GM12878 (cell line): ENCODE data around the gene SGCD.

Source experiments
- EGR1 ChIP-seq, 2 experiments: IDR thresholded peaks; 1 replicate in 1 of 2; 2 replicates in 1 of 2; pipeline ENCODE4 v1.6.1; 2011 to 2012; ENCODE audit warnings: low read depth in 2 of 2, low read length in 2 of 2, borderline replicate concordance in 1 of 2, mild to moderate bottlenecking in 1 of 2, moderate library complexity in 1 of 2
- EP300 ChIP-seq, 2 experiments: fragments of 150-350 bp in 1 of 2; IDR thresholded peaks; 2 replicates each; pipeline ENCODE4 v1.6.1; 2011 to 2012; ENCODE audit warnings: low read depth in 2 of 2, low read length in 2 of 2, borderline replicate concordance in 1 of 2, improper control_type of control experiment in 1 of 2, inconsistent platforms in 1 of 2; ENCODE audit not compliant: control insufficient read depth in 1 of 2
- POLR2A ChIP-seq: IDR thresholded peaks from 2 replicates; pipeline ENCODE4 v1.6.1; 2011; ENCODE audit warnings: low read depth, mild to moderate bottlenecking, low read length
- POLR2AphosphoS2 ChIP-seq: IDR thresholded peaks from 2 replicates; pipeline ENCODE4 v1.6.1; 2011; ENCODE audit warnings: low read depth, mild to moderate bottlenecking, low read length, improper control_type of control experiment, moderate library complexity
- RFX5 ChIP-seq: IDR thresholded peaks from 2 replicates; pipeline ENCODE4 v1.6.1; 2011; ENCODE audit warnings: low read depth, low read length, improper control_type of control experiment
- ZNF274 ChIP-seq: IDR thresholded peaks from one replicate; pipeline ENCODE4 v1.8.0; 2011; ENCODE audit not compliant: insufficient read length, insufficient read depth
- TF ChIP-seq, protein P1 (sequence below): IDR thresholded peaks from 2 replicates; pipeline ENCODE4 v1.6.1; 2012; ENCODE audit warnings: low read depth, low read length, improper control_type of control experiment
- TF ChIP-seq, protein P2 (sequence below): IDR thresholded peaks from 2 replicates; pipeline ENCODE4 v1.6.1; 2012; ENCODE audit warnings: mild to moderate bottlenecking, low read depth, low read length
- TF ChIP-seq, protein P3 (sequence below): IDR thresholded peaks from 2 replicates; pipeline ENCODE4 v1.6.1; 2012; ENCODE audit warnings: low read depth, low read length, improper control_type of control experiment

DNA sequence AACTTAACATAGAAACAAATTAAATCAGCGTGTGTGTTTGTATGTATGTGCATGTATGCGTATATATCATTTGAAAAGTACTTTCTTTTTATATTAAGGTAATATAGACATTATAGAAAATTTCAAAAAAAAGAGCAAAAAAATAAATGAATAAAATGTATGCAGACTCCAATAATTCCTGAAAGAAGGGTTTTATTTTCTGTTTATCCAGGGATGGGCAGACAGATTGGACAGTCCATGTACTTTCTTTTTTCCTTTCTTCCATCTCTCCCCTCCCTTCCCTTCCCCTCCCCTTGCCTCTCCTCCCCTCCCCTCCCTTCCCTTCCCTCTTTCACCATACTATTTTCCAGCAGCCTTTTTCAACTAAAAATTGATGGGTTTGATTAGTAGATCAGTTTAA, 123.8 kb downstream of the SGCD start:
- TF ChIP-seq POLR2AphosphoS2 (no peak), POLR2A (no peak), ZNF274 (no peak), EP300 (IDR thresholded peaks at IDR 0.05; ENCODE audit: borderline replicate concordance in 1 of 2, control insufficient read depth in 1 of 2, low read depth in 2 of 2, low read length in 2 of 2) (no peak), RFX5 (no peak), EGR1 (IDR thresholded peaks at IDR 0.05; ENCODE audit: borderline replicate concordance in 1 of 2, low read depth in 2 of 2, low read length in 2 of 2) (no peak)
- TF ChIP-seq, protein P1, sequence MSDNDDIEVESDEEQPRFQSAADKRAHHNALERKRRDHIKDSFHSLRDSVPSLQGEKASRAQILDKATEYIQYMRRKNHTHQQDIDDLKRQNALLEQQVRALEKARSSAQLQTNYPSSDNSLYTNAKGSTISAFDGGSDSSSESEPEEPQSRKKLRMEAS: no peak
- TF ChIP-seq, protein P2, sequence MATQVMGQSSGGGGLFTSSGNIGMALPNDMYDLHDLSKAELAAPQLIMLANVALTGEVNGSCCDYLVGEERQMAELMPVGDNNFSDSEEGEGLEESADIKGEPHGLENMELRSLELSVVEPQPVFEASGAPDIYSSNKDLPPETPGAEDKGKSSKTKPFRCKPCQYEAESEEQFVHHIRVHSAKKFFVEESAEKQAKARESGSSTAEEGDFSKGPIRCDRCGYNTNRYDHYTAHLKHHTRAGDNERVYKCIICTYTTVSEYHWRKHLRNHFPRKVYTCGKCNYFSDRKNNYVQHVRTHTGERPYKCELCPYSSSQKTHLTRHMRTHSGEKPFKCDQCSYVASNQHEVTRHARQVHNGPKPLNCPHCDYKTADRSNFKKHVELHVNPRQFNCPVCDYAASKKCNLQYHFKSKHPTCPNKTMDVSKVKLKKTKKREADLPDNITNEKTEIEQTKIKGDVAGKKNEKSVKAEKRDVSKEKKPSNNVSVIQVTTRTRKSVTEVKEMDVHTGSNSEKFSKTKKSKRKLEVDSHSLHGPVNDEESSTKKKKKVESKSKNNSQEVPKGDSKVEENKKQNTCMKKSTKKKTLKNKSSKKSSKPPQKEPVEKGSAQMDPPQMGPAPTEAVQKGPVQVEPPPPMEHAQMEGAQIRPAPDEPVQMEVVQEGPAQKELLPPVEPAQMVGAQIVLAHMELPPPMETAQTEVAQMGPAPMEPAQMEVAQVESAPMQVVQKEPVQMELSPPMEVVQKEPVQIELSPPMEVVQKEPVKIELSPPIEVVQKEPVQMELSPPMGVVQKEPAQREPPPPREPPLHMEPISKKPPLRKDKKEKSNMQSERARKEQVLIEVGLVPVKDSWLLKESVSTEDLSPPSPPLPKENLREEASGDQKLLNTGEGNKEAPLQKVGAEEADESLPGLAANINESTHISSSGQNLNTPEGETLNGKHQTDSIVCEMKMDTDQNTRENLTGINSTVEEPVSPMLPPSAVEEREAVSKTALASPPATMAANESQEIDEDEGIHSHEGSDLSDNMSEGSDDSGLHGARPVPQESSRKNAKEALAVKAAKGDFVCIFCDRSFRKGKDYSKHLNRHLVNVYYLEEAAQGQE: no peak
- TF ChIP-seq, protein P3, sequence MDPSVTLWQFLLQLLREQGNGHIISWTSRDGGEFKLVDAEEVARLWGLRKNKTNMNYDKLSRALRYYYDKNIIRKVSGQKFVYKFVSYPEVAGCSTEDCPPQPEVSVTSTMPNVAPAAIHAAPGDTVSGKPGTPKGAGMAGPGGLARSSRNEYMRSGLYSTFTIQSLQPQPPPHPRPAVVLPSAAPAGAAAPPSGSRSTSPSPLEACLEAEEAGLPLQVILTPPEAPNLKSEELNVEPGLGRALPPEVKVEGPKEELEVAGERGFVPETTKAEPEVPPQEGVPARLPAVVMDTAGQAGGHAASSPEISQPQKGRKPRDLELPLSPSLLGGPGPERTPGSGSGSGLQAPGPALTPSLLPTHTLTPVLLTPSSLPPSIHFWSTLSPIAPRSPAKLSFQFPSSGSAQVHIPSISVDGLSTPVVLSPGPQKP: no peak
